Endometrium (tissue), 2 donors: ENCODE measurements around the gene STRBP.
"Not testable (repeated sequence)": the region's sequence is repeated elsewhere in the genome, so short reads cannot be mapped to it uniquely, and the experiment has no call there.

Experiments used
- FAIRE-seq: peaks from 2 replicates; lab custom pipeline; 2012; peaks lifted over from hg19 to GRCh38; lab: Jason Lieb, UNC
- donor health status: control.
- donor health status: control.

The STRBP gene

DNA sequence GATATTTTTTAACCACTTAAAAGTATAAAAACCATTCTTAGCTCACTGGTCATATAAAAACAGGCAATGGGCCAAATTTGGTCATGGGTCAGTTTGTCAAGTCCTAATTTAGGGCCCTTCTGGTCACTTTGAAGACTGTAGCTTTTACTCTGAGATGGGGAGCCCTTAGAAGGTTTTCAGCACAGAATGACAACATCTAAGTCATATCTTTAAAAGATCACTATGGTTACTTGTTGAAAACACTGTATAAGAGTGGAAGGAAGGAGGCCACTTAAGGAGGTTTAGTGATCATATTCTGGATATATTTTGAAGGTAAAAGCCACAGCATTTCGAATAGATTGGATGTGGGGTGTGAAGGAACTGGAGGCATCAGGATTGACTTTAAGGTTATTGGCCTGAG, 76.7 kb downstream of the STRBP start:
- no peak for FAIRE-seq

DNA sequence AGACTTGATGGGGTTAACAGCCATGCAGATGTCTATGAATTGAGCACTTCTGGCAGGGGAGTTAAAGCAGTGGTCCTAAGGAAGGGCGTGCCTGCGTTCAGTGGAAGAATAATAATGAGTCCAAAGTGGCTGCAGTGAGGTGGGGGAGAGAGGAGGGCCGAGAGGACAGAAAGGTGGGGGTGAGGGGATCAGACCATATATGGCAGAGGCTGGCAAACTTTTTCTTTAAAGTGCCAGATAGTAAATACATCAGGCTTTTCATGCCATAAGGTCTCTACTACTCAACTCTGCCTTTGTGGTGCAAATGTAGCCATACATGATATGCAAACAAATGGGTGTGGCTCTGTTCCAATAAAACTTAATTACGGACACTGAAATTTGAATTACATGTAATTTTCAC, 77.1 kb downstream of the STRBP start:
- FAIRE-seq: no peak

DNA sequence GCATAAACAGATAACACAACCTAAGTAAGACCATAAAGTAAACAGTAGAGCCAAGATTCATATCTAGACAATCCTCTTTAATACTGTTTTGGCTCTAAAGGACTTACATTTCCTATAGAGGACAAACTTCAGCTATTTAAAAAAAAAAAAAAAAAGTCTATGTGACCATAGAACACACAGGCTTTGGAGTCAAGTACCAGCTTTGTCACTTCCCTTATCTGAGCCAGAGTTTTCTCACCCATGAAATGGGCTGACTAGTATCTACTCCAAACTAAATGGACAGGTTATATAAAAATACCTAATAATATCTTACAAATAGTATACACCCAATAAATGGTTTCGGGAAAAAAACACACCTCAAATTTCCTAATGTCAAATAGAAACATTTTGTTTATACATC, 81.3 kb downstream of the STRBP start:
- no peak for FAIRE-seq

DNA sequence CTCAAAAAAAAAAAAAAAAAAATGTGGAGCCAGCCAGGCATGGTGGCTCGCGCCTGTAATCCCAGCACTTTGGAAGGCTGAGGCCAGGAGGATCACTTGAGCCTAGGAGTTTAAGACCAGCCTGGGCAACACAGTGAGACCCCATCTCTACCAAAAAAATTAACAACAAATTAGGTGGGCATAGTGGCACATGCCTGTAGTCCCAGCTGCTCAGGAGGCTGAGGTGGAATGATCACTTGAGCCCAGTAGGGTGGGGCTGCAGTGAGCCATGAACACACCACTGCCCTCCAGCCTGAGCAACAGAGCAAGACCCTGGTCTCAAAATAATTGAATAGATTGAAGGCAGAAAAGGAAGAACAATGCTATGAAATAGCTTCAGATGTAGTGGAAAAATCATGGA, 82.4 kb downstream of the STRBP start:
- not testable (repeated sequence) for FAIRE-seq

DNA sequence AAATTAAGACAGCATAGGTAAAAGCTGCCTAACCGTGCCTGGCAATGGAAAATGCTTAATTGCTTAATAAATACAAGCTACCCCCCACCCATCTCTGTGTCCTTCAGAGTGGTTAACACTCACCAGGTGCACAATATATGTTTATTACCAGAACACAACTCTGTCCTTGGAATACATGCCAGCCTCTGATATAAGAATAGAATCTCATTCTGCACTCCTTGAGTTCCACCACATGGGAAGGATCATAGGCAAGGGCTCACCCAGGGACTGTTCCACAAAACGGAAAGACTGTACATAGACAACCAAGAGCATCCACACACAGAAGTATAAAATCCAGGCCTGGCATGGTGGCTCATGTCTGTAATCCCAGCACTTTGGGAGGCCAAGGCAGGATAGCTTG, 91.4 kb downstream of the STRBP start:
- FAIRE-seq: no peak

DNA sequence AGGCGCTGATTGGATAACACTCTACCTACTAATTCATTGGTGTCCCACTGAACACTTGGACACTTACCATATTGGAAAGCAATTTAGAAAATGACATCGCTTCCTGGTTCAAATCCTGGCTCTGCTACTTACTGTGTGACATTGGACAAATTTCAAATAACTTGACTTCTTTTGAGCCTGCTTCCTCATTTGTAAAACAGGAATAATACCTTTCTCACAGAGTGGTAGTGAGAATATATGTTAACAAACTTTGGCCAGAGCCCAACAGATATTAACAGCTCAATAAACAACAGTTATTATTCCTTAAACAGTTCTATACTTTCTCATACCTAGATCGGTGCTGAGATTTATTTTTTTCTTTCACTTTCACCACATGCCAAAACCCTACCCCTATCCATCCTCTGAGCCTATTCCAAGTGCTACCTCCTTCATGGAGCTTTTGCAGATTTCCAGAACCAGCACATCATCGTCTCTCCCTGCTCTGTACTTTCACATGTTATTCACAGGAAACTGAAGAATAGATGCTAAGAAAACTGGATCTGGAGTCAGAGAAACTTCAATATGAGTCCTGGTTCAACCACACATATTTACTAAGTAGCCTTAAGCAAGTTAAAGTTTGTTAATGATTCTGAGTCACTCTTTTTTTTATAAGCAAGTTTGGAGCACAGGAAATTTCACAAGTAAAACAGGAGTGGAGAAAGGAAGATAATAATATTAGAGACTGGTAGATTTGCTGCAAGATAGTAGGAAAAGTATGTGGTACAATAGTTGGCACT, 92.3 kb downstream of the STRBP start:
- no peak for FAIRE-seq

DNA sequence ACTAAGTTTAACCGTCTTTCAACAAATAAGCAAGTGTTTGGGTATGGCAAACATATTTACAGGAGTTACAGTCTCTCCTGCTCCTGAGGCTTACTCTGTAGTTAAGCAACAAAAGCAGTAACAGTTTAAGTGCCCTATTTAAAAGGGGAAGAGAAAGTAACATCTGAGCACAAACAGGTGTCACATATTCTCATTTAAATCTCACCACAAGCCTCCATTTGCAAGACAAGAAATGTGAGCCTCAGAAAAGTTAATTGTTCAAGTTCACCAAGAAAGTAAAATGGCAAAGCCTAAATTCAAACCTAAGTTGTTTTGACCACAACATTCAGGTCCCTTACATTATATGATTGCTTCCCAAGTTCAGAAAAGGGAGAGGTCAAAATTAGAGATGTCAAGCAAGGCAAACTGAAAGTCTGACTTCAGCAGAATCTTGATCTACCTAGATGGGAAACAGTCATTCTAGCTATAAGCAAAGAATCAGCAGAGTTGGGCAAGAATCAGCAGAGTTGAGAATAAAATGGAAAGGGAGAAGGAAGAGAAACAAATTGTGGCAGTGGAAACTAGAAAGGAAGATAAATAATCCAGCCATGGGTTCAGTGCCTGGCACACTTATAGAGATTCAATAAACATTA, 93.4 kb downstream of the STRBP start:
- no peak for FAIRE-seq

DNA sequence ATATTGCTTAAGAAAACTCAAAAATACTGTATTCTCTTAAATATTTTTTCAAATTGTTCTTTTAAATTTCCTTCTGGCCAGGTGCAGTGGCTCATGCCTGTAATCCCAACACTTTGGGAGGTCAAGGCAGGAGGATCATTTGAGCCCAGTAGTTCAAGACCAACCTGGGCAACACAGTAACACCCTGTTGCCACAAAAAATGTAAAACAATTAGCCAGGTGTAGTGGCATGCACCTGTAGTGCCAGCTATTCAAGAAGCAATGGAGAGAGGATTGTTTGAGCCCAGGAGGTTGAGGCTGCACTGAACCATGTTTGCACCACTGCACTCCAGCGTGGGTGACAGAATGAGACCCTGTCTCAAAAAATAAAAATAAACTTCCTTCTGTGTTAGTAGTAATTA, 94.3 kb downstream of the STRBP start:
- FAIRE-seq: no peak

DNA sequence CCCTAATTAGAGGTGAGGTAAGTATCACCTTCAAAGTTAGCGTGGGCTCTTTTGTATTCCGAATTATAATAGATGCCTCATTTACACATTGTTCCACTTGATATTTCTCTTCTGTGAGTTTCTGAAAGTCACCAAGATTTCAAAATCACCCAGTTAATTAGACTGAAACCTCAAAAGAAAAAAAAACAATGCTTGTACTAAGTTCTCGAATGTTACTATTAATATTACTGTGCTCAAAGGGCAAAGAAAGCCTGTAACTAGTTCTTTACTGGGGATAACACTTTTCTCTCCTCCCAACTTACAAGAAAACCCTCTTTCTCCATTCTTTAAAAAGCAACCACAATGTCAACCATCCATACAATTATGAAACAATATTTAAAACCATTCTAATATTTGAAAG, 98.5 kb downstream of the STRBP start:
- no peak for FAIRE-seq

DNA sequence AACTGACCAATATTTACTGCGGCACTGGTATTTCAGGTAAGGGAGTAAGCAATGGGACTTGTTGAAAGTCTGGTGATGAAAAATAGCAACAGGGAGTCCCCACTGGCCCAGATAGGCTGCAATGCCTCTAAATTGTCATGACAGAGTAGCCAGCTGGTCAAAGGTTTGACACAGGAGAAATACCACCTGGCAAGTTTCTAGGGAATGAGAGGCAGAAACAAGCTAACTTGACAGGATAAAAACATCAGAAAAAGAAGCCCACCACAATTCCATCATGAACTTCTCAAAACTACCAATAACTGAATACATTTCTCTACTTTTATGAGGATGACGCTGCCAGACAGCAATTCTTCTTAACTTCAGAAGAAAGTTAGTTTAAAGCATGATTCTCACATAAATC, 99.8 kb downstream of the STRBP start:
- no peak for FAIRE-seq

DNA sequence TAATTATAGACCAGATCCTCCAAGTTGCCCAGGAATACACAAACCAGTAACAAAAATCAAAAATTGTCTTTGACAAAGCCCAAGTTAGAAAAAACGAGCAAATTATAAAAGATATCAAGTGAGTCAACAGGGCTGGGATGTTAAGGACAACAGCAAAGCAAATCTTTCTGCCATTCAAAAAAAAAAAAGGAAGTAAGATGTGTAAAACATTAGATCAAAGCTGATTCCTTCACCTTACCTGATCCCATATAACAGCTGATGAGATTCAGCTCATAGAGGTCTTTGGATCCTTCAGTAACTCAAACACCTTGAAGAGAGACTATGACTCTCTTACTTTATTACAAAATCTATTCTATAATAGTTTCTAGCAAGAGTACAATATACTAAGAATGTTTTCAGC, 100.9 kb downstream of the STRBP start:
- FAIRE-seq: no peak

DNA sequence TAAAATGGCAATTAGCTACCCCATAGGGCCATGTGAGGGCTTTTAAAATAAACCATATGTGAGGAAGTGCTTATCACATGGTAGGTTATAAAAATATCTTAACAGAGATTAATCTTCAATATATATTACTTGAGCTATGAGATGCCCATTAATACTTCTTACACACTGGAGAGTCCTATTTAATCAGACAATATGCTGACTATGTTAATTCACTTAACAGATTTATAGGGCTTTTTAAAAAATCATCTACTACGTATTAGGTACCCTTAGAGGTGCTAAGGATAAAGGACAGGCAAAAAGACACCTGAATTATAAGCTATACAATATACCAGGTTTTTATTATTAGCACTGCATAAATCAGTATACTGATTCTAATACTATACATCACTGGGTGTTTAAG, 102.6 kb downstream of the STRBP start:
- FAIRE-seq: no peak

DNA sequence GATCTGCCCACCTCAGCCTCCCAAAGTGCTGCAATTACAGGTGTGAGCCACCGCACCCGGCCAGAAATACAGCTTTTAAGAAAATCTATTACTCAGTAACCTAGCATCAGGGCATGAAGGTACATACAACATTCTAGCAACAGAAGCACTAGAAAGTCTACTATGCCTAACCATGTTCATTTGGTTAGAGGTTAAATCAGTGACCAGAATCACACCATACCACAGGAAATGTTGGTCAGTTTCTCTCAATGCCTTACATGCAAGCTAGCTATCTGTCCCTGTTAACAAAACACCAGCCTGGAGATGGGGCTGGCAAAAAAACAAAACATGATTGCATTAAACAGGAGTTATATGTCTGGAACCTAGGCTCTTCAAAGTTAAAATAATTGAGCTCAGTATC, 104.1 kb downstream of the STRBP start:
- no peak for FAIRE-seq

DNA sequence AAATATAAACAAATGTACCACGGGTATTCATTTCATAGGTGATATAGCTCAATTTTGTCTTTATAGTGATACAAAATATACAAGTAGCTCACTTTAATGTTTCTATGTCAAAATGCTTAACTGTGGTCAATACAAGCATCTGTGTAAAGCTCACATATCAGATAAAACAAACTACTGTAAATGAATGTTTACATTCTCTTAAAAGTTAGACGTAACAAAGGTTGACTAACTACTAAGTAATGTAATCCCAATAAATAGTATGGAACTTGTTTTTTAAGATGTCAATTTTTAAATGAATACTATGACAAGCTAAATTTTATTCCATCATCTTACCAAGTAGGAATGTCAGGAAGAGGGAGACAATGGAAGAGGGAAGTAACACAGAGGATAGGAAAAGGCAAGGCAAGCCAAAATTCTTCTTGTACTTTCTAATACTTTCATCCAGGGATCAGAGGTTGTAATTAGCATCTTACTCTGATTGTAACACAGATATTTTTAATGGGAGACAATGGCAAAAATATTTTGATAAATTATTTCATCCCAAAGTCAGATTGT, 105.5 kb downstream of the STRBP start:
- no peak for FAIRE-seq

DNA sequence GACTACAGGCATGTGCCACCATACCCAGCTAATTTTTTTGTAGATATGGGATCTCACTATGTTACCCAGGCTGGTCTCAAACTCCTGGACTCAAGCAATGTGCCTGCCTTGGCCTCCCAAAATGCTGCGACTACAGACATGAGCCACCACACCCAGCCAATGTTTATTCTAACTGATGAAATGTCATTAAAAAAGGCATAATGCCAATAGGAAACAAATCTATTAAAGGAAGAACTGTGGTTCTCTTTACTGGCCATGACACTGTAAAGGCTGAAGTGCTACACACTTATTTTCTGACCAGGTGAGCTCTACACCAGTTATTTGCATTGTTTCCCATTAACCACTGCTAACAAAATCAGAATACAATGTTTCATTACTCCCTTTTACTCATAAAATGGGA, 106.0 kb downstream of the STRBP start:
- FAIRE-seq: no peak

DNA sequence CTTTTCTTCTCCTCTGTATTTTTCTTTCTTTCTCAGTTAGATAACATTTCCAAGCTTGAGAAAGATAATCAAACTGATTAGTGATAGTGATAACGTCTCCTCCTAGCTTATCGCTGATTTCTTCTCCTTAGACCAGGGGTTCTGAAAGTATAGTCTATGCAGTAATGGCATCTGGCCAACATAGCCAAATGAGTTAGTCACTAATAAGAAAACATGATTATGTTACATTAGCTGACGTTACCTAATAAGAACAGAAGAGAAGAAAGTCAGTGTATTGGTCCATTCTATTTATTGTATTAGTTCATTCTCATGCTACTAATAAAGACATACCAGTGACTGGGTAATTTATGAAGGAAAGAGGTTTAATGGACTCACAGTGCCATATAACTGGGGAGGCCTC, 111.2 kb downstream of the STRBP start:
- no peak for FAIRE-seq

DNA sequence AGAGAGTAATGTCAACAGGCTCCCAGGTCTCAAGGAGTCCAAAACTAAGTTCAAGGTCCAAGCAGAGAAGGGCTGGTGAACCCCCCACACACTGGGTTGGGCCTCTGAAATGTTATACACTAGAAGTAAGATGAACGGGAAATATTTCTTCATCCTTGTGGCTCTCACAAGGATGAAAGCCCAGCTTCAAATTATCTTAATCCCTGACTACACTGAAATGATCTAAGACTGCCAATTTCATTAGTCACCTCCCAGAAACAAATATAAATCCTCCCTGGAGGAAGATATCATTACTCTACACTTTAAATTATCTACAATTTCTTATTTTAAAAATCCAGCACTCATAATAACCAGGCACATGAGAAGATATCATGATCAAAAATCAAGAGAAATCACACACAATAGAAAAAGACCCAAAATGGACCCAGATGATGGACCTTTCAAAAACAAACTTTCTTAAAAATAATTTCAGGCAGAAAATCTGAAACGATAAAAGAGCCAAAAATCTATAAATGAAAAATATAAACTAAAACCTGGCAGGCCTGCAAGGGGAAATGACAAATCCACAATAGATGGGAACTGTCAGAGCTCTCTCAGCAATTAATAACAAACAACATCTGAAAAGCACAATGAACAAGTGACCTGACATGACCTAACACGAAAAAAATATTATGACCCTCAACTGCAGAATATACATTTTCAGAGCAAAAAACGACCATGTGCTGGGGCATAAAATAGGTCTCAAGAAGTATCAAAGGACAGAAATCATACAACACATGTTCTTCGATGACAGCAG, 117.5 kb downstream of the STRBP start:
- no peak for FAIRE-seq

DNA sequence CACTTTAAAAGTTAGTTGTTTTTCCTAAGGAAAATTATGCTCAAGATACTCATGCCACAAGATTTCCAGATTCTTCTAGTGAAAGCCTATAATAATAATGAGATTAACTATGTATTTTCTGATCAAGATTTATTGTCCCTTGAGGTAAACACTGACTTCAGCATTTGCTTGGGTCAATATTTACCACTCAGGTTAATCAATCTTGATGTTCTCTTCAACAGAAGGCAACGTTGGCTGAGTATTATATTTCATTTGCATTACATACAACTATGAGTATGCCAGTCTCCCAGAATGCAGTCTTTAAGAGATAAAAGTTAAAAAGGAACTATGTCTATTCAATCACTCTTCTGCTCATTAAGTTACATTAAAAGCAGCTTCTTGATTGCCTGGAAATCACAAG, 119.3 kb downstream of the STRBP start:
- no peak for FAIRE-seq

DNA sequence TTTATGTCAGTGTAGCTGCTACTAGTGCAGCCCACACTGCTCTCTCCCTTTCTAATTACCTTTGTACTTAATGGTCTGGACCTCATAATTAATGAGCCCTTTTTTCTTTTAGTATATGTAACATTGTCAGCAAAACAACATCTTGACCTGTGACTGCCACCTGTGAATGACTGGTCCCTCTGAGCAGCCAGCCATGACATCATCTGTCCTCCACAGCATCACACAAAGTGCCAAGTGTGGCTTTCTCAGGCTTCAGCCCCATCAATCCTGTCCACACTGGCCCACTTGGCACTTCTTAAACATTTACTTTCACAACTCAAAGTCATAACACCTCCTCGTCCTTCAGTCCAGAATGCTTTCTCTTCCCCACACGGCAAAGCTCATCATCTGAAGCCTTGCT, 130.2 kb downstream of the STRBP start:
- no peak for FAIRE-seq

DNA sequence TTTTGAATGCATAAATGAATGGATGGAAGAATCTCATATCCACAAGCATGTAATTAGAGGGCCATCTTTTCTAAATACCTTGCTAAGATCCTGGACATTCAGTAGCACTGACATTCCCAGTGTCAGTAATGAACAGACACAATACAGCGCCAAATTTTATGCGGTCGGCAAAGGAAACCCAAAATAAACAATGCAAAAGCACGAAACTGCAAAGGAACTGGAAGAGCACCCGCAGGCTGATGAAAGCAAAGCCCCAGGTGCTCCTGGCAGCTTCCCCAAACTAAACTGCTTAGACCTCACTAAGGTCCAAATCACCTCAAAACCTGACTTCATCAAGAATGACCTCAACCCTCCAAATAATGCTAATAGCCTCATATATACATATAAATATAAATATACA, 133.0 kb downstream of the STRBP start:
- FAIRE-seq: no peak

DNA sequence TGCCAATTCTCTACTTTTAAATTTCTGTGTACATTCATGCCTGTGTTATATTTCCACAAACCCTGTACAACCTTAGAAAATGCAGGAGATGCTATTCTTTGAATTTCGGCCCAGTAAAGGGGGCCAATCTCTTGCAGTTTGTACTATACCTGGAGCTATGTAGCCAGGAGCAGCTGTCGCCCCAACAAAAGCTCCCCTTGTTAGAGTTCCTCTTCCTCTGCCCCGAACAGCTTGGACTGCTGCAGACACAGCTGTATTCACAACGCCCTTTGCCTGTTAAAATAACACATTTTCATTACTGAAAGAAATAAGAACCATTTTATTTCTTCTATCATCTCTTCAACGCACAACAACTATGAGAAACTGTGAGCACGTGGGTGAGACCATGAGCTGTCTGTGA, 135.7 kb downstream of the STRBP start:
- no peak for FAIRE-seq

DNA sequence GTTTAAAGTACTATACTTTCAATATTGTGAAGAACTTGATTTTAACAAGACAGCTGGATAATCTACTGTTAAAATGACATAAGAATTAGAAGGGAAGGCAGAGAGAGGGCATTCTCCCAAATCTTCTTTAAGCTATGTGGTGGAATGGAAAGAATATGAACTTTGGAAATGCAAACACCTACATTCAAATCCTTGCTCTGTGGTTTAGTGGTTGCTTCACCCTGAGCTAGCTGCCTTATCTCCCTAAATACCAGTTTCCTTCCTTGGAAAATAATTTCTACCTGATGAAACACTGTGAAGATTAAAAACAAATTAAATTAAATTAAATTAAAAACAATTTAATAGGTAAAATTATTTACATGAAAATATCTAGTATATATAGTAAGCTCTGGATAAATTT, 136.4 kb downstream of the STRBP start:
- no peak for FAIRE-seq

DNA sequence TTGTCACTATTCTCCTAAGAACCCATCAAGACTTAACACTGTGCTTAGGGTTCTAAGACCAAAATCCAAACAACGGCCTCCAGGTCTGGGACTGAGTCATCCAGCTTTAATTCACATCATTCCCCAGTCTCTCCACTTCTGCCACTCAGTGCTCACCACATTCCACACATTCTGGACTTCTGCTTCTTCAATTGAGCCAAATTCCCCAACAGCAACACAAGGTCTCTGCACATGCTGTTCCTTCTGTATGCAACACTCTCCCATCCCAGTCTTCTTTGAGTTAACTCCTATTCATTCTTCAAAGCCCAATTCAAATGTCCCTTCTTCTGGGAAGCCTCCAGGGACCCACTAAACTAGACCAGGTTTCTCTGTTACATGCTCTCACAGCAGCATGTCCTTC, 137.1 kb downstream of the STRBP start:
- no peak for FAIRE-seq
